Measurements from ENCODE around the gene OTC. TPM values are rescaled to one million over a fixed set of nuclear protein-coding genes. Genes with fewer than 3 reads are reported as not detected.

OTC gene
- total and polyA plus RNA-seq, 2 experiments from 2014 or later: 16.2 to 37.8 TPM

DNA sequence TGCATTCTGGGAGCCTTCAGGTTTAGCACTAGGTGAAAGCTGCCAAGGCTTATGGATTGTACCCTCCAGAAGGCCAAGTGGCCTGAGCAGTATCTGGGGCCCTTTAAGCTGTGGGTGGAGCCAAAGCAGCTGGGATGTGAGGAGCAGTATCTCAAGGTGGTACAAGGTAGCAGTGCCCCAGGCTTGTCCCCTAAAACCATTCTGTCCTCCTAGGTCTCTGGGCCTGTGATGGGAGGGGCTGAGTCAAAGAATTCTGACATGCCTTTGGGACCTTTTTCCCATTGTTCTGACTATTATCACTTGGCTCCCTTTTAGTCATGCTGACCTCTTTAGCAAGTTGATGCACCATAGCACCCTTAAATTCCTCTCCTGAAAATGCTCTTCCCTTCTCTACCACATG lies 109.9 kb downstream of the OTC start:
- no peak for DNase-seq (ENCODE audit: low spot score)
- H3K36me3 ChIP-seq (replicated peaks; ENCODE audit: insufficient read depth, low read depth): no peaks in the 10 kb centered on the region
- H3K79me2 ChIP-seq: no peaks in the 10 kb centered on the region
- H3K4me2 ChIP-seq: no peak overlapping the region
- H2AFZ ChIP-seq: no peak overlapping the region
- H3K27me3 ChIP-seq: no peaks in the 10 kb centered on the region
- H3K9me2 ChIP-seq (replicated peaks; ENCODE audit: insufficient read depth): no peaks in the 10 kb centered on the region
- no peak overlapping the region for H3K27ac ChIP-seq
- no peak for TF ChIP-seq CTCF (IDR thresholded peaks at IDR 0.05; ENCODE audit: poor library complexity)
- no peak for TF ChIP-seq EZH2 (IDR thresholded peaks at IDR 0.05; ENCODE audit: borderline replicate concordance)
- no peak for TF ChIP-seq EZH2phosphoT487 (IDR thresholded peaks at IDR 0.05; ENCODE audit: low read depth, severe bottlenecking, unreplicated experiment)
- no peaks in the 10 kb centered on the region for H3K9me3 ChIP-seq (ENCODE audit: low read depth)
- no peak overlapping the region for H3K4me3 ChIP-seq
- no peaks in the 10 kb centered on the region for H3K4me1 ChIP-seq (ENCODE audit: insufficient read depth)
- H4K20me1 ChIP-seq (ENCODE audit: insufficient read depth, poor library complexity, severe bottlenecking): no peaks in the 10 kb centered on the region

- no peaks in the 10 kb centered on the region for H3K4me1 ChIP-seq (ENCODE audit: insufficient read depth)
- H2AFZ ChIP-seq: no peak overlapping the region
- no peaks in the 10 kb centered on the region for H3K9me3 ChIP-seq (ENCODE audit: low read depth)
- H3K79me2 ChIP-seq: no peaks in the 10 kb centered on the region
- DNase-seq (ENCODE audit: low spot score): no peak
- no peaks in the 10 kb centered on the region for H3K9me2 ChIP-seq (replicated peaks; ENCODE audit: insufficient read depth)
- H3K36me3 ChIP-seq (replicated peaks; ENCODE audit: insufficient read depth, low read depth): no peaks in the 10 kb centered on the region
- H3K27me3 ChIP-seq: no peaks in the 10 kb centered on the region
- H4K20me1 ChIP-seq (ENCODE audit: insufficient read depth, poor library complexity, severe bottlenecking): no peaks in the 10 kb centered on the region
- TF ChIP-seq EZH2 (IDR thresholded peaks at IDR 0.05; ENCODE audit: borderline replicate concordance): no peak
- TF ChIP-seq CTCF (IDR thresholded peaks at IDR 0.05; ENCODE audit: poor library complexity): no peak
- TF ChIP-seq EZH2phosphoT487 (IDR thresholded peaks at IDR 0.05; ENCODE audit: low read depth, severe bottlenecking, unreplicated experiment): no peak
- H3K4me3 ChIP-seq: no peak overlapping the region
- no peak overlapping the region for H3K27ac ChIP-seq
- no peak overlapping the region for H3K4me2 ChIP-seq
- WGBS (ENCODE audit: low lambda C conversion rate, missing lambda C conversion rate): 64% methylated on average over 1 of the region's 1 CpG
Observed at GRCh38 chrX:38465686-38466085, 113.3 kb downstream of the OTC start.

- Histone ChIP-seq H3K36me3 (replicated peaks; ENCODE audit: insufficient read depth, low read depth) (no peaks in the 10 kb centered on the region), H3K4me2 (no peak overlapping the region), H3K9me3 (ENCODE audit: low read depth) (no peaks in the 10 kb centered on the region), H3K27ac (no peak overlapping the region), H3K27me3 (no peaks in the 10 kb centered on the region), H3K79me2 (no peaks in the 10 kb centered on the region), H4K20me1 (ENCODE audit: insufficient read depth, poor library complexity, severe bottlenecking) (no peaks in the 10 kb centered on the region), H3K9me2 (replicated peaks; ENCODE audit: insufficient read depth) (no peaks in the 10 kb centered on the region), H2AFZ (no peak overlapping the region), H3K4me3 (no peak overlapping the region), H3K4me1 (ENCODE audit: insufficient read depth) (no peaks in the 10 kb centered on the region)
- TF ChIP-seq EZH2 (IDR thresholded peaks at IDR 0.05; ENCODE audit: borderline replicate concordance) (no peak), EZH2phosphoT487 (IDR thresholded peaks at IDR 0.05; ENCODE audit: low read depth, severe bottlenecking, unreplicated experiment) (no peak), CTCF (IDR thresholded peaks at IDR 0.05; ENCODE audit: poor library complexity) (no peak)
- DNase-seq (ENCODE audit: low spot score): no peak
- WGBS (ENCODE audit: low lambda C conversion rate, missing lambda C conversion rate): 75% methylated on average over 6 of the region's 6 CpGs
Observed at GRCh38 chrX:38468563-38469157, 116.3 kb downstream of the OTC start.

Small RNAs within 50 kb of the gene (small RNA-seq; reads per million reads assigned to genes)
- gene RF00322: not detected

Other genes starting within 250 kb of the OTC start
- gene SRPX, start 131.7 kb upstream of the OTC start, total RNA-seq: 82.4 and 101 TPM in 2 replicates
- gene SRPX, start 131.7 kb upstream of the OTC start, polyA plus RNA-seq: 172 and 189 TPM in 2 replicates
- gene RPGR, start 25.1 kb upstream of the OTC start, total RNA-seq: 9.8 and 15.9 TPM in 2 replicates
- gene RPGR, start 25.1 kb upstream of the OTC start, polyA plus RNA-seq: 7.2 and 7.6 TPM in 2 replicates
- 12.3 and 12.4 TPM in 2 replicates for gene TSPAN7, start 208.9 kb downstream of the OTC start, total RNA-seq
- 17.2 and 23.2 TPM in 2 replicates for gene TSPAN7, start 208.9 kb downstream of the OTC start, polyA plus RNA-seq

Measured in hepatocyte (in vitro differentiated cells).